Panc1 (cell line): ENCODE data around the gene PLA2G4F.

ENCODE experiments used
- POLR2AphosphoS5 ChIP-seq: IDR thresholded peaks from 2 replicates; pipeline ENCODE4 v1.6.1; 2012; ENCODE audit warnings: mild to moderate bottlenecking, low read depth, low read length, moderate library complexity
- SIN3A ChIP-seq: IDR thresholded peaks from 2 replicates; pipeline ENCODE4 v1.6.1; 2012; ENCODE audit warnings: low read depth, mild to moderate bottlenecking, low read length, moderate library complexity, borderline replicate concordance; ENCODE audit not compliant: insufficient read depth
- TCF7L2 ChIP-seq: IDR thresholded peaks from 2 replicates; pipeline ENCODE4 v1.6.1; 2011; ENCODE audit warnings: mild to moderate bottlenecking, low read depth, low read length, inconsistent platforms
- TF ChIP-seq, protein P1 (sequence below): fragments of 450-650 bp; IDR thresholded peaks from 2 replicates; pipeline ENCODE4 v1.5.1; 2017; ENCODE audit warnings: mild to moderate bottlenecking
- TF ChIP-seq, protein P2 (sequence below), 2 experiments: IDR thresholded peaks; 2 replicates each; pipeline ENCODE4 v1.6.1; 2011 to 2012; ENCODE audit warnings: low read depth in 2 of 2, control low read depth in 1 of 2, low read length in 1 of 2, mild to moderate bottlenecking in 1 of 2, moderate library complexity in 1 of 2; ENCODE audit not compliant: insufficient read depth in 1 of 2

DNA sequence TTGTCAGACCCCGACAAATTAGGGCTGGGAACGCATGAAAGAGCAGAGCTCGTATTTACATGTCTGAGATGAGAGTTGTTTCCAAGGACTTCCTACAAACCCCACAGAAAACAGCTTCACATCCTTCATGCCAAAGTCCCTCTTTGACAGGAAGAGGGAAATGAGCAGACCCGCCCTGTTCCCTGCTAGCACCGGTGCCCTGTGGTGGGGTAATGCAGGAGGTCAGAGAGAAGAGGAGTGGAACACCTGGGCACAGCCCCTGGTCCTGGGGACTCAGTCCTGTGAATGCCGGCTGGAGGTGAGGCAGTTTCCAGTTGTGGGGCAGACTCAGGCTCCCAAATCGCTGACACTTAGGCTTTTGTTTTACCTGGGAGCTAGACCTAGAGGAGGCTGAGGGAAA is 66.1 kb downstream of the PLA2G4F start:
- no peak for TF ChIP-seq POLR2AphosphoS5
- TF ChIP-seq, protein P1, sequence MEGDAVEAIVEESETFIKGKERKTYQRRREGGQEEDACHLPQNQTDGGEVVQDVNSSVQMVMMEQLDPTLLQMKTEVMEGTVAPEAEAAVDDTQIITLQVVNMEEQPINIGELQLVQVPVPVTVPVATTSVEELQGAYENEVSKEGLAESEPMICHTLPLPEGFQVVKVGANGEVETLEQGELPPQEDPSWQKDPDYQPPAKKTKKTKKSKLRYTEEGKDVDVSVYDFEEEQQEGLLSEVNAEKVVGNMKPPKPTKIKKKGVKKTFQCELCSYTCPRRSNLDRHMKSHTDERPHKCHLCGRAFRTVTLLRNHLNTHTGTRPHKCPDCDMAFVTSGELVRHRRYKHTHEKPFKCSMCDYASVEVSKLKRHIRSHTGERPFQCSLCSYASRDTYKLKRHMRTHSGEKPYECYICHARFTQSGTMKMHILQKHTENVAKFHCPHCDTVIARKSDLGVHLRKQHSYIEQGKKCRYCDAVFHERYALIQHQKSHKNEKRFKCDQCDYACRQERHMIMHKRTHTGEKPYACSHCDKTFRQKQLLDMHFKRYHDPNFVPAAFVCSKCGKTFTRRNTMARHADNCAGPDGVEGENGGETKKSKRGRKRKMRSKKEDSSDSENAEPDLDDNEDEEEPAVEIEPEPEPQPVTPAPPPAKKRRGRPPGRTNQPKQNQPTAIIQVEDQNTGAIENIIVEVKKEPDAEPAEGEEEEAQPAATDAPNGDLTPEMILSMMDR, result no peak
- TF ChIP-seq SIN3A, result no peak
- TF ChIP-seq, protein P2, sequence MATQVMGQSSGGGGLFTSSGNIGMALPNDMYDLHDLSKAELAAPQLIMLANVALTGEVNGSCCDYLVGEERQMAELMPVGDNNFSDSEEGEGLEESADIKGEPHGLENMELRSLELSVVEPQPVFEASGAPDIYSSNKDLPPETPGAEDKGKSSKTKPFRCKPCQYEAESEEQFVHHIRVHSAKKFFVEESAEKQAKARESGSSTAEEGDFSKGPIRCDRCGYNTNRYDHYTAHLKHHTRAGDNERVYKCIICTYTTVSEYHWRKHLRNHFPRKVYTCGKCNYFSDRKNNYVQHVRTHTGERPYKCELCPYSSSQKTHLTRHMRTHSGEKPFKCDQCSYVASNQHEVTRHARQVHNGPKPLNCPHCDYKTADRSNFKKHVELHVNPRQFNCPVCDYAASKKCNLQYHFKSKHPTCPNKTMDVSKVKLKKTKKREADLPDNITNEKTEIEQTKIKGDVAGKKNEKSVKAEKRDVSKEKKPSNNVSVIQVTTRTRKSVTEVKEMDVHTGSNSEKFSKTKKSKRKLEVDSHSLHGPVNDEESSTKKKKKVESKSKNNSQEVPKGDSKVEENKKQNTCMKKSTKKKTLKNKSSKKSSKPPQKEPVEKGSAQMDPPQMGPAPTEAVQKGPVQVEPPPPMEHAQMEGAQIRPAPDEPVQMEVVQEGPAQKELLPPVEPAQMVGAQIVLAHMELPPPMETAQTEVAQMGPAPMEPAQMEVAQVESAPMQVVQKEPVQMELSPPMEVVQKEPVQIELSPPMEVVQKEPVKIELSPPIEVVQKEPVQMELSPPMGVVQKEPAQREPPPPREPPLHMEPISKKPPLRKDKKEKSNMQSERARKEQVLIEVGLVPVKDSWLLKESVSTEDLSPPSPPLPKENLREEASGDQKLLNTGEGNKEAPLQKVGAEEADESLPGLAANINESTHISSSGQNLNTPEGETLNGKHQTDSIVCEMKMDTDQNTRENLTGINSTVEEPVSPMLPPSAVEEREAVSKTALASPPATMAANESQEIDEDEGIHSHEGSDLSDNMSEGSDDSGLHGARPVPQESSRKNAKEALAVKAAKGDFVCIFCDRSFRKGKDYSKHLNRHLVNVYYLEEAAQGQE (IDR thresholded peaks at IDR 0.05; ENCODE audit: insufficient read depth in 1 of 2, low read depth in 2 of 2, low read length in 1 of 2), result no peak
- no peak for TF ChIP-seq TCF7L2
